CD14-positive monocyte (primary cell): ENCODE data around the gene REEP1. TPM values are rescaled to one million over a fixed set of nuclear protein-coding genes. Genes with fewer than 3 reads are reported as not detected.

ENCODE experiments used
- DNase-seq, 3 donors: peaks; one replicate each; pipeline ENCODE4 v3.0.0-alpha.2; 2011 to 2022
- H2AFZ ChIP-seq: 2 replicates; pipeline ENCODE4 v1.6.0; 2012; ENCODE audit warnings: mild to moderate bottlenecking, low read depth, low read length, inconsistent platforms; ENCODE audit not compliant: insufficient read depth, poor library complexity, severe bottlenecking
- H3K27ac ChIP-seq, 2 donors: 1 replicate in 1 of 2; 2 replicates in 1 of 2; pipeline ENCODE4 v1.5.1; 2012 to 2013; ENCODE audit warnings: low read length in 2 of 2, control low read depth in 1 of 2, inconsistent platforms in 1 of 2, low read depth in 1 of 2, mild to moderate bottlenecking in 1 of 2
- H3K27me3 ChIP-seq, 2 donors: one replicate each; pipeline versions ENCODE4 v1.6.0 to v1.6.1; 2011 to 2013; ENCODE audit warnings: low read length in 2 of 2; ENCODE audit not compliant: control insufficient read depth in 2 of 2, insufficient read depth in 2 of 2
- H3K36me3 ChIP-seq, 2 donors: replicated peaks in 1 of 2; 1 replicate in 1 of 2; 2 replicates in 1 of 2; pipeline versions ENCODE4 v1.5.1 to v1.6.1; 2012 to 2013; ENCODE audit warnings: low read length in 2 of 2, control low read depth in 1 of 2, inconsistent platforms in 1 of 2, mild to moderate bottlenecking in 1 of 2; ENCODE audit not compliant: insufficient read depth in 2 of 2, control insufficient read depth in 1 of 2
- H3K4me1 ChIP-seq, 2 donors: 1 replicate in 1 of 2; 2 replicates in 1 of 2; pipeline versions ENCODE4 v1.5.1 to v1.6.1; 2012 to 2013; ENCODE audit warnings: low read length in 2 of 2, control low read depth in 1 of 2, inconsistent platforms in 1 of 2, mild to moderate bottlenecking in 1 of 2, moderate library complexity in 1 of 2; ENCODE audit not compliant: insufficient read depth in 2 of 2, control insufficient read depth in 1 of 2
- H3K4me2 ChIP-seq: replicated peaks from 2 replicates; pipeline ENCODE3; 2012; ENCODE audit warnings: low read length, moderate library complexity, mild to moderate bottlenecking; ENCODE audit not compliant: poor library complexity, severe bottlenecking; ENCODE audit errors: extremely low read depth
- H3K4me3 ChIP-seq, 3 experiments: fragments of 200-600 bp in 1 of 3; sonication (generic) in 1 of 3; replicated peaks in 1 of 3; 1 replicate in 2 of 3; 2 replicates in 1 of 3; pipeline ENCODE4 v1.5.1; 2011 to 2013; ENCODE audit warnings: low read length in 3 of 3, mild to moderate bottlenecking in 3 of 3, control low read depth in 2 of 3, low read depth in 2 of 3, inconsistent platforms in 1 of 3, moderate library complexity in 1 of 3
- H3K79me2 ChIP-seq: 2 replicates; pipeline ENCODE4 v1.6.0; 2012; ENCODE audit warnings: mild to moderate bottlenecking, control low read depth, inconsistent platforms, low read length, moderate library complexity; ENCODE audit not compliant: insufficient read depth
- H3K9ac ChIP-seq: 2 replicates; pipeline ENCODE4 v1.6.0; 2017; ENCODE audit warnings: low read length, mild to moderate bottlenecking; ENCODE audit not compliant: insufficient read depth, poor library complexity, severe bottlenecking
- H3K9me3 ChIP-seq, 2 donors: replicated peaks in 1 of 2; 1 replicate in 1 of 2; 2 replicates in 1 of 2; pipeline versions ENCODE4 v1.5.1 to v1.6.1; 2012 to 2013; ENCODE audit warnings: low read length in 2 of 2, control low read depth in 1 of 2; ENCODE audit not compliant: control insufficient read depth in 1 of 2, insufficient read depth in 1 of 2
- H4K20me1 ChIP-seq: 2 replicates; pipeline ENCODE4 v1.6.0; 2012; ENCODE audit warnings: mild to moderate bottlenecking, low read length, control low read depth, moderate library complexity; ENCODE audit not compliant: insufficient read depth
- H3K27ac Mint-ChIP-seq, 7 donors: one replicate each; pipeline ENCODE4 v1.8.0; 2020; ENCODE audit warnings: mild to moderate bottlenecking in 7 of 7, mixed read lengths in 7 of 7, moderate library complexity in 6 of 7, inconsistent platforms in 2 of 7
- H3K27me3 Mint-ChIP-seq, 3 donors: one replicate each; pipeline ENCODE4 v1.8.0; 2021 to 2022; ENCODE audit warnings: low read depth in 3 of 3, mild to moderate bottlenecking in 3 of 3, mixed read lengths in 3 of 3, moderate library complexity in 3 of 3, inconsistent platforms in 1 of 3
- H3K36me3 Mint-ChIP-seq, 2 donors: one replicate each; pipeline ENCODE4 v1.8.0; 2020; ENCODE audit warnings: mixed read lengths in 2 of 2, inconsistent platforms in 1 of 2, mild to moderate bottlenecking in 1 of 2
- H3K4me1 Mint-ChIP-seq: one replicate; pipeline ENCODE4 v1.8.0; 2020; ENCODE audit warnings: mild to moderate bottlenecking, mixed read lengths
- H3K4me3 Mint-ChIP-seq, 2 donors: one replicate each; pipeline ENCODE4 v1.8.0; 2020; ENCODE audit warnings: mild to moderate bottlenecking in 2 of 2, mixed read lengths in 2 of 2, moderate library complexity in 1 of 2
- H3K9me3 Mint-ChIP-seq, 7 donors: one replicate each; pipeline ENCODE4 v1.8.0; 2020 to 2022; ENCODE audit warnings: mixed read lengths in 7 of 7, mild to moderate bottlenecking in 6 of 7, moderate library complexity in 6 of 7, inconsistent platforms in 2 of 7
- CTCF ChIP-seq: fragments of 200-600 bp; IDR thresholded peaks from one replicate; pipeline ENCODE4 v1.8.0; 2022; ENCODE audit warnings: antibody characterized with exemption, mild to moderate bottlenecking
- WGBS: methylation state at CpG from one replicate; pipeline ENCODE4 v1.1.5; 2013; ENCODE audit warnings: missing lambda C conversion rate; ENCODE audit not compliant: insufficient coverage; 5-methylcytosine and 5-hydroxymethylcytosine counted together
- intact Hi-C, 2 donors: fragments of 100-400 bp; cut with micrococcal nuclease; formaldehyde crosslinking; loops; one replicate each; pipeline versions ENCODE4 v1.15.0 to v1.15.1; 2023
- polyA plus RNA-seq, 3 donors: library from polyadenylated mRNA; depleted of rRNA in 1 of 3; unstranded in 2 of 3; stranded (reverse) in 1 of 3; fragments of 300-500 nt in 2 of 3; fragments of >200 nt in 1 of 3; fragmentation: Illumina TruSeq in 2 of 3; gene quantifications; 1 replicate in 2 of 3; 2 replicates in 1 of 3; pipeline ENCODE4 v1.2.3, GENCODE V29; 2012 to 2021

REEP1 gene
- polyA plus RNA-seq, 3 donors, result not detected

GRCh38 chr2:86304416-86304815 is 33.0 kb downstream of the REEP1 start:
- intact Hi-C loops, result no loop called here
- no peaks in the 10 kb centered on the region for H3K9me3 ChIP-seq
- H4K20me1 ChIP-seq, result no peaks in the 10 kb centered on the region
- no peak overlapping the region for H3K27ac ChIP-seq
- Mint-ChIP-seq H3K27ac (no peak overlapping the region), H3K36me3 (no peaks in the 10 kb centered on the region), H3K4me1 (no peaks in the 10 kb centered on the region), H3K9me3 (no peaks in the 10 kb centered on the region), H3K4me3 (no peak overlapping the region), H3K27me3 (peaks cover 7 to 18% (median 17%) of the 10 kb centered on the region in 3 donors)
- no CpG with 5 or more reads among the region's 3 CpGs for WGBS
- TF ChIP-seq CTCF, result no peak
- no peaks in the 10 kb centered on the region for H3K36me3 ChIP-seq
- no peak overlapping the region for H3K4me3 ChIP-seq
- no peak overlapping the region for H3K4me2 ChIP-seq
- H3K9ac ChIP-seq, result no peak overlapping the region
- no peaks in the 10 kb centered on the region for H3K79me2 ChIP-seq
- no peak overlapping the region for H2AFZ ChIP-seq
- DNase-seq, result no peak
- H3K27me3 ChIP-seq, result peaks cover 0 to 15% of the 10 kb centered on the region in 2 donors
- no peaks in the 10 kb centered on the region for H3K4me1 ChIP-seq

GRCh38 chr2:86302320-86302719 is 35.1 kb downstream of the REEP1 start:
- no peak overlapping the region for H3K4me3 ChIP-seq
- H3K4me3 Mint-ChIP-seq, result no peak overlapping the region
- WGBS, result no CpG with 5 or more reads among the region's 1 CpG
- H3K9ac ChIP-seq, result no peak overlapping the region
- no peak overlapping the region for H2AFZ ChIP-seq
- H3K27ac ChIP-seq, result no peak overlapping the region
- TF ChIP-seq CTCF, result no peak
- no peaks in the 10 kb centered on the region for H3K79me2 ChIP-seq
- H3K27me3 Mint-ChIP-seq, result peaks cover 9 to 22% (median 20%) of the 10 kb centered on the region in 3 donors
- no peaks in the 10 kb centered on the region for H4K20me1 ChIP-seq
- no peak overlapping the region for H3K4me2 ChIP-seq
- no peak for DNase-seq
- H3K4me1 ChIP-seq, result no peaks in the 10 kb centered on the region
- no peaks in the 10 kb centered on the region for H3K36me3 Mint-ChIP-seq
- H3K27ac Mint-ChIP-seq, result no peak overlapping the region
- H3K4me1 Mint-ChIP-seq, result no peaks in the 10 kb centered on the region
- intact Hi-C loops, result no loop called here
- H3K36me3 ChIP-seq, result no peaks in the 10 kb centered on the region
- no peaks in the 10 kb centered on the region for H3K9me3 Mint-ChIP-seq
- H3K27me3 ChIP-seq, result peaks cover 0 to 15% of the 10 kb centered on the region in 2 donors
- H3K9me3 ChIP-seq, result no peaks in the 10 kb centered on the region
